ENCODE data around the gene TEX11.

GRCh38 chrX:70482300-70482699, 426.2 kb downstream of the TEX11 start:
- TF ChIP-seq CTCF (IDR thresholded peaks at IDR 0.05; ENCODE audit: low read depth, low read length, poor library complexity, severe bottlenecking) (no peak), EZH2phosphoT487 (IDR thresholded peaks at IDR 0.05; ENCODE audit: borderline replicate concordance, low read length) (no peak)

Measured in DOHH2 (cell line).